ENCODE measurements around the gene UTF1. TPM values are rescaled to one million over a fixed set of nuclear protein-coding genes. Genes with fewer than 3 reads are reported as not detected.

UTF1 gene
- total RNA-seq, 2 donors from 2014 or later: 9.2 TPM; not detected in 1

- 88% methylated on average over 34 of the region's 34 CpGs for WGBS
- H3K36me3 ChIP-seq: no peaks in the 10 kb centered on the region
These were observed 17.8 kb upstream of the UTF1 start for GRCh38 chr10:133211959-133212852.

DNA sequence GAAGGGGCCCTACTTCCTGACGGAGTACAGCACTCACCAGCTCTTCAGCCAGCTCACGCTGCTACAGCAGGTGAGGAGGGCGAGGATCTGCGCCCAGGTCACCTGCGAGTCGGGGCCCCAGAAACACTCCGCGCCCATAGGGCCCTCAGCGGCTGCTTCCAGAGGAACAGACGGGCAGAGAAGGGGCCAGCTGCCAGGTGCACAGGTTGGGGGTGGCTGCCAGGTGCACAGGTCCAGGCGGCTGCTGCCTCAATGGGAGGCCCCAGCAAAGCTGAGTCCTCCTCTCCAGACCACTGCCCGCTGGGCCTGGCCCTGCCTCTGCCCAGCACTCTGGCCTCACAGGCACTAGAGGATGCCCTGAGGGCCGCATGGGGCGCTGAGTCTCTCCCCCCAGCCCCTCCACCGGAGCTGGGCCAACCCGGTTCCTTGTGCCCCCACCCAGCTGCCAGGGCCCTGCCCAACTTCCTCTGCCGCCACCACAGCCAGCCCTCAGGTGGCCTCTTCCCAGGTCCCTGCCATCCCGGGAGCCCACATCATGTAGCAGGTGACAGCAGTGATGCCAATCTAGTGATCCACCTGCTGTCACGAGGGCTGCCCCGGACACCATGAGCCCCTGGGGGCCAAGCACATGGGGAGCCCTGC, 17.0 kb upstream of the UTF1 start:
- Histone ChIP-seq H3K4me1 (replicated peaks) (no peaks in the 10 kb centered on the region), H3K27me3 (replicated peaks; ENCODE audit: insufficient read depth) (no peaks in the 10 kb centered on the region), H3K4me3 (no peak overlapping the region), H3K27ac (no peak overlapping the region), H3K9me3 (no peaks in the 10 kb centered on the region), H3K36me3 (no peaks in the 10 kb centered on the region)
- TF ChIP-seq, protein P1, sequence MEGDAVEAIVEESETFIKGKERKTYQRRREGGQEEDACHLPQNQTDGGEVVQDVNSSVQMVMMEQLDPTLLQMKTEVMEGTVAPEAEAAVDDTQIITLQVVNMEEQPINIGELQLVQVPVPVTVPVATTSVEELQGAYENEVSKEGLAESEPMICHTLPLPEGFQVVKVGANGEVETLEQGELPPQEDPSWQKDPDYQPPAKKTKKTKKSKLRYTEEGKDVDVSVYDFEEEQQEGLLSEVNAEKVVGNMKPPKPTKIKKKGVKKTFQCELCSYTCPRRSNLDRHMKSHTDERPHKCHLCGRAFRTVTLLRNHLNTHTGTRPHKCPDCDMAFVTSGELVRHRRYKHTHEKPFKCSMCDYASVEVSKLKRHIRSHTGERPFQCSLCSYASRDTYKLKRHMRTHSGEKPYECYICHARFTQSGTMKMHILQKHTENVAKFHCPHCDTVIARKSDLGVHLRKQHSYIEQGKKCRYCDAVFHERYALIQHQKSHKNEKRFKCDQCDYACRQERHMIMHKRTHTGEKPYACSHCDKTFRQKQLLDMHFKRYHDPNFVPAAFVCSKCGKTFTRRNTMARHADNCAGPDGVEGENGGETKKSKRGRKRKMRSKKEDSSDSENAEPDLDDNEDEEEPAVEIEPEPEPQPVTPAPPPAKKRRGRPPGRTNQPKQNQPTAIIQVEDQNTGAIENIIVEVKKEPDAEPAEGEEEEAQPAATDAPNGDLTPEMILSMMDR (IDR thresholded peaks at IDR 0.05): no peak
- TF ChIP-seq POLR2AphosphoS5 (IDR thresholded peaks at IDR 0.05) (no peak), POLR2A (IDR thresholded peaks at IDR 0.05) (no peak)
- 85% methylated on average over 11 of the region's 20 CpGs for WGBS
- DNase-seq (ENCODE audit: low spot score): no peak
- intact Hi-C loops (cut with DNase I): no loop called here

More at GRCh38 chr10:133211959-133212852, 17.8 kb upstream of the UTF1 start:
- Histone ChIP-seq H3K4me1 (replicated peaks) (no peaks in the 10 kb centered on the region), H3K27me3 (replicated peaks; ENCODE audit: insufficient read depth) (no peaks in the 10 kb centered on the region), H3K4me3 (no peak overlapping the region), H3K9me3 (no peaks in the 10 kb centered on the region), H3K27ac (no peak overlapping the region)
- intact Hi-C loops (cut with DNase I): no loop called here
- TF ChIP-seq POLR2AphosphoS5 (IDR thresholded peaks at IDR 0.05) (no peak), POLR2A (IDR thresholded peaks at IDR 0.05) (no peak)
- TF ChIP-seq, protein P1 (IDR thresholded peaks at IDR 0.05): no peak
- no peak for DNase-seq (ENCODE audit: low spot score)

DNA sequence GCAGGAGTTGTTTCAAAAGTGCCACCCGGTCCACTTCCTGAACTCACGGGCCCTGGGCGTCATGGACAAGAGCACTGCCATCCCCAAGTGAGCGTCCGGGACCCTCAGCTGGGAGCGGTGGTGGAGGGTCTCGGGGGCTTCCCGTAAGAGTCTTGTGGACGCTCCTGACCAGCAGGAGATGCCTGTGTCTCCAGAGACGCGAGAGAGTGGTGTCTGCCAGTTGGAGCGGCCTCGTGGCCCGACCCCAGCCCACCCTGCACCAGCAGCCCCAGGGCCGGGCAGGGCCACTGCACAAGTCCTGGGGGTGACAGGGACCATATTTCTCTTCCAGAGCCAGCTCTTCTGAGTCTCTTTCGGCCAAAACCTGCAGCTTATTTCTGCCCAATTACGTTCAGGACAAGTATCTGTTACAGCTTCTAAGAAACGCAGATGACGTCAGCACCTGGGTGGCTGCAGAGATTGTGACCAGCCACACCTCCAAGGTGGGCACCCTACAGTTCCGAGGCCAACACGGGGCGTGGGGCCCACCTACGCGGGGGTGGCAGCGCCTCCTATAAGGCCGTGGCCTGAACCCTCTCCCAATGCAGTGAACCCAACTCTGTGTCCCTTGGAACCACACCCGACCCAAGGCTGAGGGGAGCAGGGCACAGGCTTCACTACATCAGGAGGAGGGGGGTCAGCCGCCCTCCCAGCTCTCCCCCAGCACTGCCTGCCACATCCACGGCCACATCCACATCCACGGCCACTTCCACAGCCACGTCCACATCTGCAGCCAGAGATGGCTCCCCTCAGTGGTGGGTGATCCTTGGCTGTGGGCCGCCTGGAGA, 16.2 kb upstream of the UTF1 start:
- TF ChIP-seq POLR2AphosphoS5 (IDR thresholded peaks at IDR 0.05): no peak
- TF ChIP-seq POLR2A (IDR thresholded peaks at IDR 0.05): no peak
- TF ChIP-seq, protein P1 (IDR thresholded peaks at IDR 0.05): no peak
- Histone ChIP-seq H3K27me3 (replicated peaks; ENCODE audit: insufficient read depth) (no peaks in the 10 kb centered on the region), H3K36me3 (no peaks in the 10 kb centered on the region), H3K27ac (no peak overlapping the region), H3K9me3 (no peaks in the 10 kb centered on the region), H3K4me3 (no peak overlapping the region), H3K4me1 (replicated peaks) (no peaks in the 10 kb centered on the region)
- 88% methylated on average over 30 of the region's 32 CpGs for WGBS
- intact Hi-C loops (cut with DNase I): no loop called here
- no peak for DNase-seq (ENCODE audit: low spot score)

GRCh38 chr10:133214468-133215410, 15.3 kb upstream of the UTF1 start:
- H3K36me3 ChIP-seq: no peaks in the 10 kb centered on the region
- intact Hi-C loops (cut with DNase I): no loop called here
- no peak overlapping the region for H3K4me3 ChIP-seq
- DNase-seq (ENCODE audit: low spot score): no peak
- H3K27ac ChIP-seq: no peak overlapping the region
- H3K9me3 ChIP-seq: no peaks in the 10 kb centered on the region
- H3K27me3 ChIP-seq (replicated peaks; ENCODE audit: insufficient read depth): peaks cover 7% of the 10 kb centered on the region
- TF ChIP-seq POLR2AphosphoS5 (IDR thresholded peaks at IDR 0.05) (no peak), POLR2A (IDR thresholded peaks at IDR 0.05) (no peak)
- TF ChIP-seq, protein P1 (IDR thresholded peaks at IDR 0.05): no peak
- no peaks in the 10 kb centered on the region for H3K4me1 ChIP-seq (replicated peaks)
- 81% methylated on average over 28 of the region's 28 CpGs for WGBS

Data from prostate gland (tissue), 2 donors.